Fibroblast of lung (primary cell): ENCODE results near the gene TMEM272. TPM values are rescaled to one million over a fixed set of nuclear protein-coding genes. Genes with fewer than 3 reads are reported as not detected.

Experiments
- DNase-seq, 2 donors: peaks; one replicate each; pipeline versions ENCODE4 v3.0.0 to v3.0.0-alpha.2; 2010; ENCODE audit warnings: low read depth in 2 of 2
- H2AFZ ChIP-seq: 2 replicates; pipeline ENCODE4 v1.5.1; 2012; ENCODE audit warnings: low read length, control low read depth, inconsistent platforms
- H3K27ac ChIP-seq: 2 replicates; pipeline ENCODE4 v1.5.1; 2011; ENCODE audit warnings: low read length, control low read depth; ENCODE audit not compliant: insufficient read depth
- H3K27me3 ChIP-seq: 2 replicates; pipeline ENCODE4 v1.5.1; 2011; ENCODE audit warnings: mild to moderate bottlenecking, low read length; ENCODE audit not compliant: control insufficient read depth, insufficient read depth
- H3K36me3 ChIP-seq: 2 replicates; pipeline ENCODE4 v1.5.1; 2011; ENCODE audit warnings: low read length; ENCODE audit not compliant: control insufficient read depth, insufficient read depth
- H3K4me1 ChIP-seq: 2 replicates; pipeline ENCODE4 v1.5.1; 2011; ENCODE audit warnings: low read length; ENCODE audit not compliant: control insufficient read depth, insufficient read depth; ENCODE audit errors: extremely low read depth
- H3K4me2 ChIP-seq: 2 replicates; pipeline ENCODE4 v1.5.1; 2011; ENCODE audit warnings: low read length, control low read depth; ENCODE audit not compliant: insufficient read depth; ENCODE audit errors: extremely low read depth
- H3K4me3 ChIP-seq, 4 experiments: fragments of 200-600 bp in 1 of 4; sonication (generic) in 1 of 4; replicated peaks in 1 of 4; 2 replicates each; pipeline ENCODE4 v1.5.1; 2011 to 2016; ENCODE audit warnings: low read length in 4 of 4, low read depth in 3 of 4, mild to moderate bottlenecking in 3 of 4, control low read depth in 2 of 4, inconsistent platforms in 1 of 4, mixed read lengths in 1 of 4; ENCODE audit not compliant: insufficient read depth in 1 of 4; ENCODE audit errors: control extremely low read depth in 1 of 4
- H3K79me2 ChIP-seq: 2 replicates; pipeline ENCODE4 v1.5.1; 2012; ENCODE audit warnings: mild to moderate bottlenecking, low read length, inconsistent platforms; ENCODE audit not compliant: control insufficient read depth, insufficient read depth
- H3K9ac ChIP-seq: 2 replicates; pipeline ENCODE4 v1.5.1; 2011; ENCODE audit warnings: mild to moderate bottlenecking, low read length, control low read depth; ENCODE audit not compliant: insufficient read depth
- H3K9me3 ChIP-seq: 2 replicates; pipeline ENCODE4 v1.5.1; 2012; ENCODE audit warnings: low read depth, low read length; ENCODE audit not compliant: control insufficient read depth, insufficient read depth
- H4K20me1 ChIP-seq: 2 replicates; pipeline ENCODE4 v1.5.1; 2011; ENCODE audit warnings: low read length; ENCODE audit not compliant: control insufficient read depth, insufficient read depth; ENCODE audit errors: extremely low read depth
- CTCF ChIP-seq, 2 donors: IDR thresholded peaks in 1 of 2; conservative IDR thresholded peaks in 1 of 2; 1 replicate in 1 of 2; 2 replicates in 1 of 2; pipeline ENCODE4 v1.5.1; 2011 to 2012; ENCODE audit warnings: low read length in 2 of 2, control low read depth in 1 of 2, inconsistent platforms in 1 of 2, low read depth in 1 of 2, mild to moderate bottlenecking in 1 of 2
- EZH2 ChIP-seq: IDR thresholded peaks from 2 replicates; pipeline ENCODE4 v1.5.1; 2012; ENCODE audit warnings: low read length, control low read depth, mild to moderate bottlenecking; ENCODE audit errors: missing control alignments
- polyA minus RNA-seq: library from RNA; depleted of rRNA, polyadenylated mRNA; stranded (reverse); fragments of >200 nt; gene quantifications from 2 replicates; pipeline ENCODE4 v1.2.3, GENCODE V29; 2011; ENCODE audit warnings: low replicate concordance
- polyA plus RNA-seq, 2 donors: library from polyadenylated mRNA; depleted of rRNA in 1 of 2; stranded (reverse) in 1 of 2; unstranded in 1 of 2; fragments of >200 nt; gene quantifications; 2 replicates each; pipeline ENCODE4 v1.2.1, GENCODE V29; 2011 to 2012; ENCODE audit warnings: missing spikeins in 1 of 2
- total RNA-seq: library from RNA; depleted of rRNA; stranded (reverse); fragments of >200 nt; gene quantifications from 2 replicates; pipeline ENCODE4 v1.2.1, GENCODE V29; 2014

TMEM272 gene, protein sequence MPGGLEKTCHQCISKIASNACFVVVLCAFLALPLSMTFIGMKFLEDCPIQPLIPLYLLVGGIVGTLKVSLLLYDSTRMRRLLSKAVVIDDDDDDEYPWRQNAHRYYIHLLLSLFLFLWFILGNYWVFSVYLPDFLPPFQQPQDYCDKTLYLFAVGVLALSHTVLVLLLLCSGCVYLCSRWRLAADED
- not detected in 2 replicates for total RNA-seq
- polyA plus RNA-seq: not detected in 2 replicates
- polyA plus RNA-seq (2012): not detected in 2 replicates
- not detected in 2 replicates for polyA minus RNA-seq

DNA sequence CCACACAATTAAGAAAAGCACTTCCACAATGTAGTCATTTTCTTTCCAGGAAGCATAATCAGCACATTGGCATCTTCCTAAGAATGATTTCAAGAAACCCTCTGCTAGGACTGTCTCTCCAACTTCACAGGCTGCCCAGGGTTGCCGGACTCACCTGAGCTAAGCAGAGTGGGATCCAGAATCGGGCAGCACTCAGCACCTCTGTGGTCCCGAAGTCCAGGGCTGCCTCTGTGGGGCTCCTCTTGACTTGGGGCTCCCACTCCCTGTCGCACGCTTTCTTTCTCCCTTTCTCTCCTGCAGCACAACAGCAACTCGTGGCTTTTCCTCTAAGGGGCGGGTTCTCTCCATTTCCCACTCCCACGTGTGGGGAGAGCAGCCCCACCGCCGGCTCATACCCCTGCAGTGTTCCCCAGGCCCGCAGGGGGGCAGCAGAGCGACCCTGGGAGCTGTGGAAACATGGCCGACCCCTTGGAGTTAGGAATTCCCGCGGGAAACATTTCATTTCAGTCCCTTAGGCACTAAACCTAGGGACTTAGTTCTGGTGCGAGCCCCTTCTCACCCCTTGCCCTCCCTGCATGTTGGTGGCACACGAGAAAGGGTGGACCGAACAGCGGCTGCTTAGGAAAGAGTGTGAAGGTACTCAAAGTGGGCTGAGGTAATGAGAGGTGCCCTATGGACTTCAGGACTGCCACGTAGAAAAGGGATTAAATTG, at the start of gene TMEM272:
Gene TMEM272 (minus strand): TSS at position 316 of the 712 bp plus-strand sequence. CDS start 6,647 bp downstream, outside the sequence.
- H3K9me3 ChIP-seq: no peaks in the 10 kb centered on the region
- H3K4me1 ChIP-seq: peaks cover 2% of the 10 kb centered on the region

GRCh38 chr13:51894239-51894638, 49.3 kb upstream of the TMEM272 start:
- no peaks in the 10 kb centered on the region for H3K4me1 ChIP-seq
- no peak overlapping the region for H3K27ac ChIP-seq
- H3K27me3 ChIP-seq: peaks cover 2% of the 10 kb centered on the region
- H3K4me2 ChIP-seq: no peak overlapping the region
- no peak overlapping the region for H3K9ac ChIP-seq
- no peak overlapping the region for H3K4me3 ChIP-seq
- no peak for DNase-seq
- TF ChIP-seq CTCF (conservative IDR thresholded peaks at IDR 0.05 in 1 of 2, IDR thresholded peaks at IDR 0.05 in 1 of 2; ENCODE audit: low read depth in 1 of 2, low read length in 2 of 2) (no peak), EZH2 (no peak)
- no peaks in the 10 kb centered on the region for H3K36me3 ChIP-seq
- H3K9me3 ChIP-seq: no peaks in the 10 kb centered on the region
- H4K20me1 ChIP-seq: no peaks in the 10 kb centered on the region
- H3K79me2 ChIP-seq: no peaks in the 10 kb centered on the region
- no peak overlapping the region for H2AFZ ChIP-seq

More for the DNA sequence above, at the start of gene TMEM272:
- Histone ChIP-seq H3K4me2 (no peak within 1 kb of the TSS), H3K36me3 (no peaks in the 10 kb centered on the region), H4K20me1 (no peaks in the 10 kb centered on the region), H3K4me3 (no peak within 1 kb of the TSS), H3K79me2 (no peaks in the 10 kb centered on the region), H3K27ac (no peak within 1 kb of the TSS), H3K27me3 (peaks cover 12% of the 10 kb centered on the region), H3K9ac (no peak within 1 kb of the TSS), H2AFZ (peak within 1 kb of the TSS; percentile 87)
- peak; percentile 71 to 86 for TF ChIP-seq CTCF (conservative IDR thresholded peaks at IDR 0.05 in 1 of 2, IDR thresholded peaks at IDR 0.05 in 1 of 2; ENCODE audit: low read depth in 1 of 2, low read length in 2 of 2)
- TF ChIP-seq EZH2: no peak
- DNase-seq: peak; percentile 20 to 30

GRCh38 chr13:51892657-51893056, 47.7 kb upstream of the TMEM272 start:
- no peaks in the 10 kb centered on the region for H3K79me2 ChIP-seq

More at GRCh38 chr13:51892657-51893056, 47.7 kb upstream of the TMEM272 start:
- no peak overlapping the region for H3K4me2 ChIP-seq
- TF ChIP-seq CTCF (conservative IDR thresholded peaks at IDR 0.05 in 1 of 2, IDR thresholded peaks at IDR 0.05 in 1 of 2; ENCODE audit: low read depth in 1 of 2, low read length in 2 of 2): no peak
- TF ChIP-seq EZH2: no peak
- H4K20me1 ChIP-seq: no peaks in the 10 kb centered on the region
- H3K4me1 ChIP-seq: no peaks in the 10 kb centered on the region
- no peaks in the 10 kb centered on the region for H3K36me3 ChIP-seq
- no peak overlapping the region for H2AFZ ChIP-seq
- no peak overlapping the region for H3K27ac ChIP-seq
- H3K27me3 ChIP-seq: peaks cover 2% of the 10 kb centered on the region
- H3K9me3 ChIP-seq: no peaks in the 10 kb centered on the region
- DNase-seq: no peak
- H3K9ac ChIP-seq: no peak overlapping the region
- no peak overlapping the region for H3K4me3 ChIP-seq
